ES-I3 (cell line): ENCODE data around the gene UGT1A5.
"Not testable (repeated sequence)": the region's sequence is repeated elsewhere in the genome, so short reads cannot be mapped to it uniquely, and the experiment has no call there.

Experiments
- H3K36me3 ChIP-seq: 2 replicates; pipeline ENCODE4 v1.6.1; 2013; ENCODE audit warnings: mild to moderate bottlenecking, low read length, control low read depth, moderate library complexity; ENCODE audit not compliant: insufficient read depth
- H3K4me1 ChIP-seq: 2 replicates; pipeline ENCODE4 v1.6.1; 2013; ENCODE audit warnings: mild to moderate bottlenecking, control low read depth, low read length; ENCODE audit not compliant: insufficient read depth
- H3K9ac ChIP-seq: 2 replicates; pipeline ENCODE4 v1.6.1; 2013; ENCODE audit warnings: low read depth, mild to moderate bottlenecking, low read length, moderate library complexity
- H3K9me3 ChIP-seq: 2 replicates; pipeline ENCODE4 v1.6.1; 2013; ENCODE audit warnings: mild to moderate bottlenecking, low read length, moderate library complexity; ENCODE audit not compliant: control insufficient read depth, insufficient read depth

The UGT1A5 gene

GRCh38 chr2:233706720-233707119, 6.0 kb upstream of the UGT1A5 start:
- no peak overlapping the region for H3K9ac ChIP-seq
- H3K36me3 ChIP-seq, result no peaks in the 10 kb centered on the region
- no peaks in the 10 kb centered on the region for H3K9me3 ChIP-seq
- H3K4me1 ChIP-seq, result no peaks in the 10 kb centered on the region; the same call in 1 of the 2 replicates

DNA sequence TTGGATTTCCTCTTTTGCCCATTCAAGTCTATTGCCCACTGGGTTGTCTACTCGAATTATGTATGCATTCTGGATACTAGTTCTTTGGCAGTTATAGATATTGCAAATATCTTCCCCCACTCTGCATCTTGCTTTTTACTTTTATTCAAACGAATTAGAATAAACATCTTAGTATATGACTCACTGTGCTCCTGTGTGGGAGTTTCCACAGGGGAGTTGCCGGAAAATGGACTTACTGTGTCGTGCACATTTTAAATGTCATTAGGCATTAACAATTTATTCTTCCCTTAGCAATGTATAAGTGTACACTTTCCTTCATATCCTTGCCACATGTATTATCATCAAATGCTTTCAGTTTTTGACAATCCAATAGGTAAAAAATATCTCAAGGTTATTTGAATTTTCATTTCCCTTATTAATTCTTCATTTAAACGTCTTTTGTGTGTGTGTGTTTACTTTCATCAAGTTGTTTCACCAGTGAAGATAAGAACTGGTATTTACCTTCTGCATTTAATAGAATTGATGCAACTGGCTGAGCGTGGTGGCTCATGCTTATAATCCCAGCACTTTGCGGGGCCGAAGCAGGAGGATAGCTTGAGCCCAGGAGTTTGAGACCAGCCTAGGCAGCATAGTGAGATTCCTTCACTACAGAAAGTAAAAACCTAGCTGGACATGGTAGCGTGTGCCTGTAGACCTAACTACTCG, 4.6 kb upstream of the UGT1A5 start:
- no peaks in the 10 kb centered on the region for H3K36me3 ChIP-seq
- H3K9me3 ChIP-seq, result no peaks in the 10 kb centered on the region
- no peaks in the 10 kb centered on the region; the same call in 1 of the 2 replicates for H3K4me1 ChIP-seq
- no peak overlapping the region for H3K9ac ChIP-seq

DNA sequence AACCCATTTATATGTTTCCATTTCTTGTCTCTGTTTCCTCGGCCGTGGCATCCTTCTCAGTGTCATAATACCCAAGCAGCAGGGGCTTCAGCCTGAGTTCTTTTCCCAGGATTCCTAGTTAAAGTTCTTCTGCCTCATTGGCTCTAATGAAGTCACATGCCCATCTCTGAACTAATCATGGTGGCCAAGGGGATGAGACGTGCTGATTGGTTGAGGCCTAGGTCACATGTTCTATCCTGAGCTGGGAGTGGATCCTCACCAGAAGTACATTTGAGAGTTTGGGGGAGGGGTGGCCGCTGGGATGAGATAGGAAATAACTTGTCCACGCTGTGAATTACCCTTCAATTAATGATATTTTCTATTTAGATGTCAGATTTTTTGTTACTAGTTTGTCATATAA, 3.8 kb upstream of the UGT1A5 start:
- H3K4me1 ChIP-seq, result no peaks in the 10 kb centered on the region; the same call in 1 of the 2 replicates

DNA sequence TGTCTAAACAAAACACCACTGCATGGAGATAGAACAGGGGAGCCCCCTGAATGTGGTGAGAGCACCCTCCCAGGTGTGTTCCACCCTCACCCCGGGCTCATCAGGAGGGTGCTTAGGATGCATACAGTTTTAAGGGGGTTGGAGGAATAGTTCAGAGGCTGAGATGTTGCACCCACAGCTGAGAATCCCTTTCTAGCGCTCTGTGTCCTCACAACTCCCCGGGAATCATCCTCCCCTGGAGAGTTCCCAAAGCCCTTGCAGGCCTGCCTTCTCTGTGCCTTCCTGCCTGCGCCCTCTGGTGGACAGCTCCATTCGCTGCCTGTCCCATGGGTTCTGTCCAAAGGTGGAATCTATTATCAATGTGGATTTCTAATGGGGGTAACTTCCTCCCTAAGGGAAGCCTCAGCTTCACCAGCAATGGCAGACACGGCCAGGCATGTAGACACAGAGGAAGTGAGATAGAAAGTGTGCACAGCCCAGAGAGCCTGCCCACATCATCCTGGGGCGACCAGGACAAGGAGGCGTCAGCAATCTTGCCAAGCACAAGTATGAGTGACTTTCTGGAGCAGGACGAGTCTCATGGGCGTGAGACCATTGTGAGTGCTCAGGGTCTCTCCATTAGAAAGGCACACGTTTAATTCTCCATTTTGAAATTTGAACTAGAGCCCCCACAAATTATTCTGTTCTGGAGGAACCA, 1.2 kb upstream of the UGT1A5 start:
- H3K4me1 ChIP-seq, result no peaks in the 10 kb centered on the region; the same call in 1 of the 2 replicates
- H3K9ac ChIP-seq, result no peak overlapping the region
- no peaks in the 10 kb centered on the region for H3K9me3 ChIP-seq
- H3K36me3 ChIP-seq, result no peaks in the 10 kb centered on the region

More for the DNA sequence above, 3.8 kb upstream of the UGT1A5 start:
- no peaks in the 10 kb centered on the region for H3K9me3 ChIP-seq
- no peak overlapping the region for H3K9ac ChIP-seq
- no peaks in the 10 kb centered on the region for H3K36me3 ChIP-seq

GRCh38 chr2:233713262-233713615, 532 bp downstream of the UGT1A5 start:
- no peak overlapping the region for H3K9ac ChIP-seq
- no peaks in the 10 kb centered on the region for H3K36me3 ChIP-seq
- H3K4me1 ChIP-seq, result no peaks in the 10 kb centered on the region; the same call in 1 of the 2 replicates
- H3K9me3 ChIP-seq, result no peaks in the 10 kb centered on the region

GRCh38 chr2:233714121-233714520, 1.4 kb downstream of the UGT1A5 start:
- no peaks in the 10 kb centered on the region; the same call in 1 of the 2 replicates for H3K4me1 ChIP-seq
- no peaks in the 10 kb centered on the region for H3K36me3 ChIP-seq
- no peak overlapping the region for H3K9ac ChIP-seq
- H3K9me3 ChIP-seq, result no peaks in the 10 kb centered on the region

GRCh38 chr2:233718552-233718951, 5.8 kb downstream of the UGT1A5 start, which contains the start of gene UGT1A4:
UGT1A4 (plus strand) TSS chr2:233718736; CDS start chr2:233718821, 85 bp downstream.
- no peaks in the 10 kb centered on the region for H3K4me1 ChIP-seq
- H3K36me3 ChIP-seq, result no peaks in the 10 kb centered on the region
- H3K9me3 ChIP-seq, result no peaks in the 10 kb centered on the region
- H3K9ac ChIP-seq, result no peak within 1 kb of the TSS

DNA sequence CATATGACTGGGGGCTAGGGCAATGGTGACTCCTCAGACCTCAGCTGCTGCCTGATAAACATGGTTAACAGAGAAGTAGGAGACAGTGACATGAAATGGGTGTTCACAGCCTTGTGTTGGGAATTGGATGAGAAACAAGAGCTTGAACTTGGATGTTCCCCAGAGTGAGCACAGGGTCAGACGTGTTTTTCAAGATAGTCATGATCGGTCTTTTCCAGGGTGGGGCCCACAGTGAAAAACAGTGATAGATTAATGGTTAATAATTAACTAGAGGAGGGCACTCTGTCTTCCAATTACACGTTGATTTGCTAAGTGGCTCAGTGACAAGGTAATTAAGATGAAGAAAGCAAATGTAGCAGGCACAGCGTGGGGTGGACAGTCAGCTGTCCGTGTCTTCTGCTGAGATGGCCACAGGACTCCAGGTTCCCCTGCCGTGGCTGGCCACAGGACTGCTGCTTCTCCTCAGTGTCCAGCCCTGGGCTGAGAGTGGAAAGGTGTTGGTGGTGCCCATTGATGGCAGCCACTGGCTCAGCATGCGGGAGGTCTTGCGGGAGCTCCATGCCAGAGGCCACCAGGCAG, 16.1 kb downstream of the UGT1A5 start, which contains the start of gene UGT1A3:
UGT1A3 (plus strand) TSS at position 320 of the 579 bp plus-strand sequence; CDS start at position 405, 85 bp downstream.
- Histone ChIP-seq H3K9ac (no peak within 1 kb of the TSS), H3K36me3 (no peaks in the 10 kb centered on the region), H3K4me1 (no peaks in the 10 kb centered on the region), H3K9me3 (no peaks in the 10 kb centered on the region)

- H3K9ac ChIP-seq, H3K36me3 ChIP-seq, H3K9me3 ChIP-seq, H3K4me1 ChIP-seq: not testable (repeated sequence)
These were observed 24.4 kb downstream of the UGT1A5 start for GRCh38 chr2:233736868-233737653.

GRCh38 chr2:233740870-233741269, 28.2 kb downstream of the UGT1A5 start:
- Histone ChIP-seq H3K36me3 (no peaks in the 10 kb centered on the region), H3K9me3 (no peaks in the 10 kb centered on the region; the same call in 1 of the 2 replicates), H3K4me1 (no peaks in the 10 kb centered on the region), H3K9ac (no peak overlapping the region)

DNA sequence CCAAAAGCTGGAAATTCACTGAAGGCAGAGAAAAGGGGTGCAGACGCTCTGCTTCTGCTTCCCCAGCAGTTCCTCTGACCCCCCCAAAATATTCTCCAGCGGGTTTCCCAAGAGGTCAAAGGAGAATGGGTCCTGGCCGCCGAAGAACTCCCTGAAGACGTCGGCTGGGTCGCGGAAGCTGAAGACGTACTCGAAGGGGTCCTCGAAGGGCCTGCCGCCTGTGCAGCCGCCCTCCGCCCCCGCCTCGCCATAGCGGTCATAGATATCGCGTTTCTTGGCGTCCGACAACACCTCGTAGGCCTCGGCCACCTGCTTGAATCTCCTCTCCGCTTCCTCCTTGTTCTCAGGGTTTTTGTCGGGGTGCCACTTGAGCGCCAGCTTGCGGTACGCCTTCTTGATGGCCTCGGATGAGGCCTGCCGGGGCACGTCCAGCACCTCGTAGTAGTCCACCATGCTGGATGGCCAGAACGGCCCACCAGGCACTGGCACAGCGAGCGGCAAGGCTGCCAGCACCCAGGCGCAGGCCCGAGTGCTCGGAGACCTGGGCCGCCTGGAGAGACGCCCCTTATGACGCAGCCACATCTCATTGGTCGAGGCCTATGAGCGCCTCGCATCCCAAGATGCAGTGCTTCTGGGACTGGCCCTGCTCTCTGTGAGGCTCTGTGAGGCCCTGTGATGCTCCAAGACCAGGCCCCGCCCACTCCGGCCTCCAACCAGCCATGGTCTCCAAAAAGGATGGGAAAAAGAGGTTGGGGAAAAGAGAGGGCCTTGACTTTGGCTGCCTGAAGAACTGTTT, 31.0 kb downstream of the UGT1A5 start:
- H3K4me1 ChIP-seq, result no peaks in the 10 kb centered on the region
- H3K9ac ChIP-seq, result no peak overlapping the region
- H3K9me3 ChIP-seq, result no peaks in the 10 kb centered on the region
- H3K36me3 ChIP-seq, result no peaks in the 10 kb centered on the region

DNA sequence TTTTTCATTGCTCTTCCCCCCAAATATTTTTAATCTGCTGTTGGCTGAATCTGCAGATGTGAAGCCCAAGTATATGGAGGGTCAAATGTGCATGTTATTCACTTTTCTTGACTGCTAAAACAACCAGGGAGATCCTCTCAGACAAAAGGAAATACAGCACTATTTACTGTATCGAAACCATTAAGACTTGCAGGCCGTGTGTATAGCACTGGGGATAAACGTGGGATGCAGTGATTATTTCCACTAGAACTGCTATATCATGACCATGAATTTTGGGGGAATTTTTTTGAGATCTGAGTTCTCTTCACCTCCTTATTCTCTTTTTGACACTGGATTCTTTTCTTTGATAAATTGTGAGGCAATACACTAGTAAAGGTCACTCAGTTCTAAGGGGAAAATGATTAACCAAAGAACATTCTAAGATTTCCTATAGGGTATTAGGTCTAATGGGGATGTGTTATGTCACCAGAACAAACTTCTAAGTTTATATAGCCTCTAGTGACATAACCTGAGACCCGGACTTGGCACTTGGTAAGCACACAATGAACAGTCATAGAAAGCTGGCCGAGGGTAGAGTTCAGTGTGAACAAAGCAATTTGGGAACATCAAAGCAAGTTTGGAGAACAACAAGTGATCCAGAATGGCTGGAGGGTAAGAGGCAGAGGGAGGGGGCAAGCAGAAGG, 32.5 kb downstream of the UGT1A5 start:
- no peaks in the 10 kb centered on the region for H3K36me3 ChIP-seq
- H3K9ac ChIP-seq, result no peak overlapping the region
- no peaks in the 10 kb centered on the region for H3K9me3 ChIP-seq
- H3K4me1 ChIP-seq, result no peaks in the 10 kb centered on the region

DNA sequence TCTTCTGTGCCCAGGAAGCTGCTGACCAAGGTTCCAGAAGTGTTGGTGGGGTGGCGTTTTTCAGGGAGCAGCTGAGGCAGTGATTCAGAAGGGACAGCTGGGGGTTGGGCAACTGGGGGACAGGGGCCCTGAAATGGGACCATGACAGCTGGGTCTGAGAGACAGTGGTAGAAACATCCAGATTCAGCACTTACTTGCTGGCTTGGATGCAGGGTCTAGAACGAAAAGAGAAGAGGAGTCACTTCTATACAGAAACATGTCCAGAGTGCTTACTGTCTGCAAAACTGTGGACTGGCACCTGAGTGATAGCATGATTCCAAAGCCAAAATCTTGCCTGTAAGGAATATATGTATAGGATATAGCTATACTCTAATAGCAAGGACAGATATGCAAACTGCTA, 33.1 kb downstream of the UGT1A5 start:
- H3K4me1 ChIP-seq, H3K9me3 ChIP-seq, H3K9ac ChIP-seq, H3K36me3 ChIP-seq: not testable (repeated sequence)
